H1 (cell line): ENCODE measurements around the gene NRK.

Experiments used
- EP300 ChIP-seq, 2 experiments: IDR thresholded peaks; 1 replicate in 1 of 2; 2 replicates in 1 of 2; pipeline ENCODE4 v1.6.1; 2011 to 2012; ENCODE audit warnings: low read depth in 2 of 2, low read length in 2 of 2, mild to moderate bottlenecking in 2 of 2, borderline replicate concordance in 1 of 2, inconsistent platforms in 1 of 2, moderate library complexity in 1 of 2
- MAFK ChIP-seq: IDR thresholded peaks from 2 replicates; pipeline ENCODE4 v1.6.1; 2012; ENCODE audit warnings: low read depth, mild to moderate bottlenecking, improper control_type of control experiment, low read length
- POLR2A ChIP-seq, 2 experiments: IDR thresholded peaks; 1 replicate in 1 of 2; 2 replicates in 1 of 2; pipeline ENCODE4 v1.6.1; 2011; ENCODE audit warnings: low read depth in 2 of 2, low read length in 2 of 2, mild to moderate bottlenecking in 2 of 2; ENCODE audit errors: control extremely low read depth in 1 of 2
- POLR2AphosphoS5 ChIP-seq: IDR thresholded peaks from 2 replicates; pipeline ENCODE4 v1.6.1; 2011; ENCODE audit warnings: low read depth, low read length
- RAD21 ChIP-seq, 2 experiments: IDR thresholded peaks in 1 of 2; conservative IDR thresholded peaks in 1 of 2; 2 replicates each; pipeline ENCODE4 v1.6.1; 2011; ENCODE audit warnings: low read depth in 2 of 2, low read length in 2 of 2, improper control_type of control experiment in 1 of 2, inconsistent platforms in 1 of 2, mild to moderate bottlenecking in 1 of 2, moderate library complexity in 1 of 2
- SP2 ChIP-seq: IDR thresholded peaks from 2 replicates; pipeline ENCODE4 v1.6.1; 2012; ENCODE audit warnings: mild to moderate bottlenecking, low read length, inconsistent platforms
- TAF1 ChIP-seq: IDR thresholded peaks from 2 replicates; pipeline ENCODE4 v1.6.1; 2011; ENCODE audit warnings: mild to moderate bottlenecking, low read depth, low read length
- TCF12 ChIP-seq: IDR thresholded peaks from 2 replicates; pipeline ENCODE4 v1.6.1; 2011; ENCODE audit warnings: low read depth, mild to moderate bottlenecking, low read length
- TF ChIP-seq, protein P1 (sequence below), 3 experiments: IDR thresholded peaks; 1 replicate in 2 of 3; 2 replicates in 1 of 3; pipeline versions ENCODE4 v1.5.1 to v1.6.1; 2011; ENCODE audit warnings: low read length in 3 of 3, mild to moderate bottlenecking in 3 of 3, inconsistent platforms in 2 of 3, low read depth in 1 of 3, moderate library complexity in 1 of 3; ENCODE audit not compliant: insufficient read depth in 1 of 3; ENCODE audit errors: control extremely low read depth in 1 of 3

- TF ChIP-seq, protein P1, sequence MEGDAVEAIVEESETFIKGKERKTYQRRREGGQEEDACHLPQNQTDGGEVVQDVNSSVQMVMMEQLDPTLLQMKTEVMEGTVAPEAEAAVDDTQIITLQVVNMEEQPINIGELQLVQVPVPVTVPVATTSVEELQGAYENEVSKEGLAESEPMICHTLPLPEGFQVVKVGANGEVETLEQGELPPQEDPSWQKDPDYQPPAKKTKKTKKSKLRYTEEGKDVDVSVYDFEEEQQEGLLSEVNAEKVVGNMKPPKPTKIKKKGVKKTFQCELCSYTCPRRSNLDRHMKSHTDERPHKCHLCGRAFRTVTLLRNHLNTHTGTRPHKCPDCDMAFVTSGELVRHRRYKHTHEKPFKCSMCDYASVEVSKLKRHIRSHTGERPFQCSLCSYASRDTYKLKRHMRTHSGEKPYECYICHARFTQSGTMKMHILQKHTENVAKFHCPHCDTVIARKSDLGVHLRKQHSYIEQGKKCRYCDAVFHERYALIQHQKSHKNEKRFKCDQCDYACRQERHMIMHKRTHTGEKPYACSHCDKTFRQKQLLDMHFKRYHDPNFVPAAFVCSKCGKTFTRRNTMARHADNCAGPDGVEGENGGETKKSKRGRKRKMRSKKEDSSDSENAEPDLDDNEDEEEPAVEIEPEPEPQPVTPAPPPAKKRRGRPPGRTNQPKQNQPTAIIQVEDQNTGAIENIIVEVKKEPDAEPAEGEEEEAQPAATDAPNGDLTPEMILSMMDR (IDR thresholded peaks at IDR 0.05; ENCODE audit: control extremely low read depth in 1 of 3, insufficient read depth in 1 of 3, low read depth in 1 of 3, low read length in 3 of 3), result no peak
- TF ChIP-seq TAF1 (no peak), RAD21 (IDR thresholded peaks at IDR 0.05 in 1 of 2, conservative IDR thresholded peaks at IDR 0.05 in 1 of 2; ENCODE audit: low read depth in 2 of 2, low read length in 2 of 2) (no peak), EP300 (IDR thresholded peaks at IDR 0.05; ENCODE audit: borderline replicate concordance in 1 of 2, low read depth in 2 of 2, low read length in 2 of 2) (no peak), TCF12 (no peak), SP2 (no peak), POLR2A (IDR thresholded peaks at IDR 0.05; ENCODE audit: control extremely low read depth in 1 of 2, low read depth in 2 of 2, low read length in 2 of 2) (no peak), POLR2AphosphoS5 (no peak), MAFK (no peak)
Measured at GRCh38 chrX:105870445-105870844, 48.1 kb downstream of the NRK start.
